ENCODE measurements around the gene SYNPO2.
A peak's percentile ranks its signal among the peaks of the same experiment; 100 is the strongest.

SYNPO2 gene

GRCh38 chr4:118979712-118980111 lies 91.1 kb downstream of the SYNPO2 start:
- DNase-seq, result no peak

GRCh38 chr4:118981171-118981838 lies 92.7 kb downstream of the SYNPO2 start:
- no peak for DNase-seq

- peak; percentile 19 for DNase-seq
Measured at GRCh38 chr4:118981839-118982381, 93.3 kb downstream of the SYNPO2 start.

- DNase-seq, result no peak
Measured at GRCh38 chr4:118983293-118983692, 94.6 kb downstream of the SYNPO2 start.

- DNase-seq, result no peak
Measured at GRCh38 chr4:118983831-118984230, 95.2 kb downstream of the SYNPO2 start.

GRCh38 chr4:118985170-118986000 lies 96.7 kb downstream of the SYNPO2 start:
- DNase-seq, result no peak

GRCh38 chr4:118987959-118988634 lies 99.4 kb downstream of the SYNPO2 start:
- DNase-seq, result no peak

- DNase-seq, result no peak
Measured at GRCh38 chr4:118988635-118988972, 100.0 kb downstream of the SYNPO2 start.

GRCh38 chr4:118989098-118990080 lies 100.7 kb downstream of the SYNPO2 start:
- DNase-seq, result no peak

GRCh38 chr4:118991686-118992085 lies 103.0 kb downstream of the SYNPO2 start:
- DNase-seq, result no peak

GRCh38 chr4:118992149-118992548 lies 103.5 kb downstream of the SYNPO2 start:
- no peak for DNase-seq

- no peak for DNase-seq
Measured at GRCh38 chr4:118993333-118993732, 104.7 kb downstream of the SYNPO2 start.

GRCh38 chr4:118994030-118994429 lies 105.4 kb downstream of the SYNPO2 start:
- no peak for DNase-seq

GRCh38 chr4:118995693-118996391 lies 107.2 kb downstream of the SYNPO2 start:
- no peak for DNase-seq

- no peak for DNase-seq
Measured at GRCh38 chr4:118997601-118998000, 108.9 kb downstream of the SYNPO2 start.

- DNase-seq, result no peak
Measured at GRCh38 chr4:118999919-119000318, 111.3 kb downstream of the SYNPO2 start.

GRCh38 chr4:119000400-119000799 lies 111.7 kb downstream of the SYNPO2 start:
- no peak for DNase-seq

GRCh38 chr4:119002476-119002875 lies 113.8 kb downstream of the SYNPO2 start:
- DNase-seq, result no peak

GRCh38 chr4:119003001-119003400 lies 114.3 kb downstream of the SYNPO2 start:
- peak; percentile 21 for DNase-seq

GRCh38 chr4:119005928-119006460 lies 117.3 kb downstream of the SYNPO2 start:
- DNase-seq, result no peak

GRCh38 chr4:119008761-119009160 lies 120.1 kb downstream of the SYNPO2 start:
- DNase-seq, result no peak

Data from GDM1 (cell line).